IMR-90 (cell line): Measurements from ENCODE around the gene EEF1E1.

Experiments used
- MAZ ChIP-seq: IDR thresholded peaks from 2 replicates; pipeline ENCODE4 v1.6.1; 2012; ENCODE audit warnings: low read depth, mild to moderate bottlenecking, low read length, improper control_type of control experiment, moderate library complexity, borderline replicate concordance
- TF ChIP-seq, protein P1 (sequence below): conservative IDR thresholded peaks from 2 replicates; pipeline ENCODE4 v1.5.1; 2012; ENCODE audit warnings: mild to moderate bottlenecking, low read depth, low read length, improper control_type of control experiment

- TF ChIP-seq, protein P1, sequence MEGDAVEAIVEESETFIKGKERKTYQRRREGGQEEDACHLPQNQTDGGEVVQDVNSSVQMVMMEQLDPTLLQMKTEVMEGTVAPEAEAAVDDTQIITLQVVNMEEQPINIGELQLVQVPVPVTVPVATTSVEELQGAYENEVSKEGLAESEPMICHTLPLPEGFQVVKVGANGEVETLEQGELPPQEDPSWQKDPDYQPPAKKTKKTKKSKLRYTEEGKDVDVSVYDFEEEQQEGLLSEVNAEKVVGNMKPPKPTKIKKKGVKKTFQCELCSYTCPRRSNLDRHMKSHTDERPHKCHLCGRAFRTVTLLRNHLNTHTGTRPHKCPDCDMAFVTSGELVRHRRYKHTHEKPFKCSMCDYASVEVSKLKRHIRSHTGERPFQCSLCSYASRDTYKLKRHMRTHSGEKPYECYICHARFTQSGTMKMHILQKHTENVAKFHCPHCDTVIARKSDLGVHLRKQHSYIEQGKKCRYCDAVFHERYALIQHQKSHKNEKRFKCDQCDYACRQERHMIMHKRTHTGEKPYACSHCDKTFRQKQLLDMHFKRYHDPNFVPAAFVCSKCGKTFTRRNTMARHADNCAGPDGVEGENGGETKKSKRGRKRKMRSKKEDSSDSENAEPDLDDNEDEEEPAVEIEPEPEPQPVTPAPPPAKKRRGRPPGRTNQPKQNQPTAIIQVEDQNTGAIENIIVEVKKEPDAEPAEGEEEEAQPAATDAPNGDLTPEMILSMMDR = no peak
- no peak for TF ChIP-seq MAZ
These were observed 71.4 kb downstream of the EEF1E1 start for GRCh38 chr6:8030920-8031319.
